NB4 (cell line): ENCODE data around the gene GSX2.

Experiments
- DNase-seq: peaks from one replicate; pipeline ENCODE4 v3.0.0; 2010; ENCODE audit warnings: low read depth
- H3K4me3 ChIP-seq: one replicate; pipeline ENCODE4 v1.5.1; 2011; ENCODE audit warnings: mild to moderate bottlenecking, low read depth, low read length, moderate library complexity
- MYC ChIP-seq: IDR thresholded peaks from 2 replicates; pipeline ENCODE4 v1.6.1; 2011; ENCODE audit warnings: low read depth, low read length
- POLR2A ChIP-seq: IDR thresholded peaks from 2 replicates; pipeline ENCODE4 v1.6.1; 2011; ENCODE audit warnings: mild to moderate bottlenecking; ENCODE audit not compliant: insufficient read length; ENCODE audit errors: extremely low read depth
- TF ChIP-seq, protein P1 (sequence below): IDR thresholded peaks from 2 replicates; pipeline ENCODE4 v1.6.1; 2011; ENCODE audit warnings: low read depth, low read length
- TF ChIP-seq, protein P2 (sequence below): IDR thresholded peaks from one replicate; pipeline ENCODE4 v1.5.1; 2012; ENCODE audit warnings: low read depth, low read length

Gene GSX2

DNA sequence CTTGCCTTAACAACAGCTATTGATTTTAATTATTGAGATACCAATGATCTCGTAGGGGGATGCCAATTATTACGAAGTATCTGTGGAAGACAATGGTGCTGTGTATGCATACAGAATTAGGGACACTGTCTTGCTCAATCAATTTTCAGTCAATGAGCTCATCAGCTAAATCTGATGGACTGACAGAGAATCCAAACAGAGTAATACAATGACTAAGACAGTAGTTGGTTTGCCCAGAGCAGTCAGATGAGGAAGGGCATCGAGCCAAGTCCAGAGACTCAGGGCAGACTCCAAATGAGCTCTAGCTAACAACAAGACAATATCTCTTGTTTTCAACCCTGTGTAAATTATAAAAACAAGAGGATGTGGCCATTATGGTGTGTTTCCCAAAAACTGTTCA is 14.7 kb upstream of the GSX2 start:
- no peak for DNase-seq
- TF ChIP-seq MYC = no peak

DNA sequence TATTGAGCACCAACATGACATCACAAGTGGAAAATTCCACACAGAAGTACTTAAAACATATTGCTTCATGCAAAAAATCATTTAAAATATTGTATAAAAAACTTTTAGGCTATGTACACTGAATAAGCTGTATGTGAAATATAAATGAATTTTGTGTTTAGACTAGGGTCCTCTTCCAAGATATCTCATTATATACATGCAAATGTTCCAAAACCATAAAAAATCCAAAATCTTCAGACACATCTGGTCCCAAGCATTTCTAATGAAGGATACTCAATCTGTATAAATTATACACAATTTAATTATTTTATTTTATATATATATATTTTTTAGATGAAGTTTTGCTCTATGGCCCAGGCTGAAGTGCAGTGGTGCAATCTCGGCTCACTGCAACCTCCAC is 10.1 kb upstream of the GSX2 start:
- TF ChIP-seq, protein P1, sequence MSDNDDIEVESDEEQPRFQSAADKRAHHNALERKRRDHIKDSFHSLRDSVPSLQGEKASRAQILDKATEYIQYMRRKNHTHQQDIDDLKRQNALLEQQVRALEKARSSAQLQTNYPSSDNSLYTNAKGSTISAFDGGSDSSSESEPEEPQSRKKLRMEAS = no peak
- TF ChIP-seq, protein P2, sequence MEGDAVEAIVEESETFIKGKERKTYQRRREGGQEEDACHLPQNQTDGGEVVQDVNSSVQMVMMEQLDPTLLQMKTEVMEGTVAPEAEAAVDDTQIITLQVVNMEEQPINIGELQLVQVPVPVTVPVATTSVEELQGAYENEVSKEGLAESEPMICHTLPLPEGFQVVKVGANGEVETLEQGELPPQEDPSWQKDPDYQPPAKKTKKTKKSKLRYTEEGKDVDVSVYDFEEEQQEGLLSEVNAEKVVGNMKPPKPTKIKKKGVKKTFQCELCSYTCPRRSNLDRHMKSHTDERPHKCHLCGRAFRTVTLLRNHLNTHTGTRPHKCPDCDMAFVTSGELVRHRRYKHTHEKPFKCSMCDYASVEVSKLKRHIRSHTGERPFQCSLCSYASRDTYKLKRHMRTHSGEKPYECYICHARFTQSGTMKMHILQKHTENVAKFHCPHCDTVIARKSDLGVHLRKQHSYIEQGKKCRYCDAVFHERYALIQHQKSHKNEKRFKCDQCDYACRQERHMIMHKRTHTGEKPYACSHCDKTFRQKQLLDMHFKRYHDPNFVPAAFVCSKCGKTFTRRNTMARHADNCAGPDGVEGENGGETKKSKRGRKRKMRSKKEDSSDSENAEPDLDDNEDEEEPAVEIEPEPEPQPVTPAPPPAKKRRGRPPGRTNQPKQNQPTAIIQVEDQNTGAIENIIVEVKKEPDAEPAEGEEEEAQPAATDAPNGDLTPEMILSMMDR = no peak
- no peak for TF ChIP-seq MYC
- TF ChIP-seq POLR2A = no peak
- no peak overlapping the region for H3K4me3 ChIP-seq
- no peak for DNase-seq

More for the DNA sequence above, 14.7 kb upstream of the GSX2 start:
- no peak overlapping the region for H3K4me3 ChIP-seq

DNA sequence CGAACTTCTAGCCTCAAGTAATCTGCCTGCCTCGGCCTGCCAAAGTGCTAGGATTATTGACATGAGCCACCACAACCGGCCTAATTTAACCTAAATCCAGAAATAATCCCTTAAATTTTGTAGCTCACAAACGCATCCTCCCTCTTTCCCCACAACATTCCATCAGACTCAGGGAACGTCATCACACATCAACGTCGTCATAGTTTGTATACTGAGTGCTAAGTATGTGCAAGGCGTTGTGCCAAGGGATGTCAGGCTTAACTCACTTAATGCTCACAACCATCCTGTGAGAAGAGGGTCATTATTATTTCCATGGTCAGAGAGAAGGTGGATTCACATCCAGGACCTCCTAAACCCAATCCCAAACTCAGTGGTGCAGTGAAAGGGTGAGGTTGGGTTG is 9.6 kb upstream of the GSX2 start:
- TF ChIP-seq POLR2A = no peak
- TF ChIP-seq, protein P1 = no peak
- TF ChIP-seq, protein P2 = no peak
- no peak overlapping the region for H3K4me3 ChIP-seq
- no peak for DNase-seq

DNA sequence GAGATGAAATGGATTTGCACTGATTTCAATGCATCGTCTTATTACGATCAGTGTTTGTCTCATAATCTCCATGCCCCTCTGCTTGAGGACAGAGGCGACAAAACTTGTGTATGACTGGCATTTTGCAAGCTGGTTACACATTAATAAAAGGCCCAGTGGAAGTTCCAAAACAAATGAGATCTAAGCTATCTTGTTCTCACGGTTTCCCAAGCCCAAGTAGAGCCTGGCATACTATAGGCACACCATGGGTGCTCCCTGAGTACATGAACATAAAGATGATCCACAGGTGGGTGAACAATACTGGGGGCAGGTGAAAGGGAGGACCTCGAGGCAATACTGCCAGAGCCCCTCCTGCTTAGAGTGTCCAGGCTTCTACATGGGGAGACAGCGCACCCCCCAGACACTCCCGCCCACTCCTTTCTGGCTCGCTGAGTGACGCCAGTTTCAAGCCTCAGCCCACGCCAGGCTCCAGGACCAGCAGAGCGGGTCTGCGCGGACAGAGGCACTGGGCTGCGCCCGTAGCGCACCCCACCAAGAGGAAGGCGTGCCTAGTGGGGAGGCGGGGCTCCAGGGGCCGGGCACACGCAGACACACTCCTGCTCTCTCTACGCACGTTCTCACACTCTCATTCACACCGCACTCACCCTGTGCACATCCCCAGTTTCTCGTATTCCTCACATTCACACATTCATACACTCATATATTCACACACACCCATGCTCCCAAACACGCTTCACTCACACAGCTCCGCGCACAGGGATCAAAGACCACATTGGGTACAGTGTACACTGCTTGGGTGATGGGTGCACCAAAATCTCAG is 8.9 kb upstream of the GSX2 start:
- no peak overlapping the region for H3K4me3 ChIP-seq
- no peak for DNase-seq

DNA sequence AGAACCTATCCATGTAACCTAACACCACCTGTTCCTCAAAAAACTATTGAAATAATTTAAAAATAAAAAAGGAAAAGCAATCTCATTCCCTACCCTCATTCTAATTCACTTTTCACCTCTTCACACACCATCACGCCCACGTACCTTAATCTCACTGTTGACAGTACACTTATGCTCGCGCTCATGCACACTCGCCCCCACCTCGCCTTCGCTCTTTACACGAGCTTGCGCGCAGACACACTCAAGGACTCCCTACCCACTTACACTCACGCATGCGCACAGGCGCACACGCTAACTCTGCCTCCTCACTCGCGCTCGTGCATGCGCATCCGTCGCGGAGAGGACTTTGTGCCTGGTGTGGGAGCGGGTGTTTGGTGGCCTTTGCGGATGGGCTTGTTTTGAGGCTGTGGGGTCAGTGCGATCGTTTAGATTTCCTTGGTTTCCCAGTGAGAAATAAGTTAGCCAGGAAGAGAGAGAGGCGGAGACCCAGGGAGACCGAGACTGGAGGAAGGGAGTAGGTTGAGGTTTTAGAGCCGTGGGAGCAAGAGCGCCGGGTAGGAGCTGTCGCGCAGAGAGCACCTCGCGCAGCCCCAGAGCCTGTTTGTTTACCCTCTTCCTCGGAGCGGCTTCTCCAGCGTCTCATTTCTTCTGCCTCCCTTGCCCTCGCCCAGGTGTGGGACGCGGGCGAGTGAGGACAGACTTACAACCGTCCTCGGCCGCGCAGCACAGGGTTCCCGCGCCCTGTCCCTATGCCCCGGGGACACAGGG is 8.1 kb upstream of the GSX2 start:
- peak overlapping the region; percentile 40 for H3K4me3 ChIP-seq
- DNase-seq = peak; percentile 48

More for the DNA sequence above, 8.9 kb upstream of the GSX2 start:
- TF ChIP-seq POLR2A (no peak), MYC (no peak)
- TF ChIP-seq, protein P2 = no peak
- TF ChIP-seq, protein P1 = no peak

More for the DNA sequence above, 8.1 kb upstream of the GSX2 start:
- TF ChIP-seq, protein P2 = no peak
- TF ChIP-seq MYC (no peak), POLR2A (no peak)
- TF ChIP-seq, protein P1 = no peak
